ENCODE measurements around the gene CD80. TPM values are rescaled to one million over a fixed set of nuclear protein-coding genes. Genes with fewer than 3 reads are reported as not detected.

The CD80 gene
- total and polyA plus RNA-seq, 7 donors: 0.06 to 0.22 (median 0.07) TPM; not detected in 4

DNA sequence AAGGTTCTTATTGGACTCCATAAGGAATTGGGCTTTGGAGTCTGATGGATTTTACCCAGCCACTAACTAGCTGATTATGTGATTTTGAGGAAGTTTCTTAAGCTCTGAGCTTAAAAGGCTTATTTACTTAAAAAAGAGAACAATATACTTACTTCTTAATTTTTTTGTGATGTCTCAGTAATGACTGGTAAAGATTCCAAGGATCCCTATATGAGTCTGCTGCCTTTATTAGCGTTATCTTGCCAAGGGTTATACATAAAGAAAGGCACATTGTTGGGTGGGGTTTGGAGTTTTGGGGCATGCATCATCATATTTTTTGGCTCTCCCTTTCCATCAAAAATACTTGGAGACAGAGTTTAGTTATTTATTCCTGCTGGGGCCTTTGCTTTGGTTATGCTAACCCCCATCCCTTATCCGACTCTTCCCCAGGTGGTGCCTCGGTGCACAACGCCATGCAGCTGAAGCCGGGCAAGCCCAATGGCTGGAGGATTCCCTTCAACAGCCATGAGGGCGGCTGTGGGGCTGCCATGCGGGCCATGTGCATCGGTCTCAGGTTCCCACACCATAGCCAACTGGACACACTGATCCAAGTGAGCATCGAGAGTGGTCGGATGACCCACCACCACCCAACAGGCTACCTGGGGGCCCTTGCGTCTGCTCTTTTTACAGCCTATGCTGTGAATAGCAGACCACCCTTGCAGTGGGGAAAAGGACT is 26.6 kb upstream of the CD80 start:
- WGBS, 3 donors: 93 to 96% (median 93%) methylated on average over 11 of the region's 11 CpGs
- Histone ChIP-seq H3K27ac (no peak overlapping the region), H3K4me3 (no peak overlapping the region), H3K4me1 (peaks cover 3% of the 10 kb centered on the region), H3K36me3 (ENCODE audit: insufficient read depth in 1 of 2, low read depth in 1 of 2) (peaks cover 8 to 71% of the 10 kb centered on the region in 2 donors), H3K9me3 (no peaks in the 10 kb centered on the region), H3K27me3 (ENCODE audit: insufficient read depth in 3 of 3, low read length in 2 of 3) (no peaks in the 10 kb centered on the region)
- TF ChIP-seq, protein P1, sequence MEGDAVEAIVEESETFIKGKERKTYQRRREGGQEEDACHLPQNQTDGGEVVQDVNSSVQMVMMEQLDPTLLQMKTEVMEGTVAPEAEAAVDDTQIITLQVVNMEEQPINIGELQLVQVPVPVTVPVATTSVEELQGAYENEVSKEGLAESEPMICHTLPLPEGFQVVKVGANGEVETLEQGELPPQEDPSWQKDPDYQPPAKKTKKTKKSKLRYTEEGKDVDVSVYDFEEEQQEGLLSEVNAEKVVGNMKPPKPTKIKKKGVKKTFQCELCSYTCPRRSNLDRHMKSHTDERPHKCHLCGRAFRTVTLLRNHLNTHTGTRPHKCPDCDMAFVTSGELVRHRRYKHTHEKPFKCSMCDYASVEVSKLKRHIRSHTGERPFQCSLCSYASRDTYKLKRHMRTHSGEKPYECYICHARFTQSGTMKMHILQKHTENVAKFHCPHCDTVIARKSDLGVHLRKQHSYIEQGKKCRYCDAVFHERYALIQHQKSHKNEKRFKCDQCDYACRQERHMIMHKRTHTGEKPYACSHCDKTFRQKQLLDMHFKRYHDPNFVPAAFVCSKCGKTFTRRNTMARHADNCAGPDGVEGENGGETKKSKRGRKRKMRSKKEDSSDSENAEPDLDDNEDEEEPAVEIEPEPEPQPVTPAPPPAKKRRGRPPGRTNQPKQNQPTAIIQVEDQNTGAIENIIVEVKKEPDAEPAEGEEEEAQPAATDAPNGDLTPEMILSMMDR (IDR thresholded peaks at IDR 0.05): no peak
- no peak for DNase-seq
- no peak for ATAC-seq
- intact Hi-C loops (cut with DNase I): no loop called here

DNA sequence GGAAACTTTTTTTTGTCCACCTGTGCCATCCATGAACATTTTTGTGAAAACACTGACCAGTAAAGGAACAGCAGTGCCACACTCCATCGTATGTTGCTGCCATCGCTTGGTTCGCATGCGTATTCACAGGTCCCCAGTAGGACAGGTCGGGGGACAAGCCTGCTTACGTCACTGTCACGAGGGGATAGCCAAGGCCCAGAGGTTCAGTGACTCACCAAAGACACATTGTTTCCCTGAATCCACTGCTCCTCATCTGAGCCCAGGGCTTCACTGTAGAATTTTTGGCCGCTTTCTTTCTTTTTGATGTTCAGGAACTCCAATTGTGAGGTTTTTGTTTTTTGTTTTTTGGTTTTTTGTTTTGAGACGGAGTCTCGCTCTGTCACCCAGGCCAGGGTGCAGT is 25.8 kb upstream of the CD80 start:
- Histone ChIP-seq H3K27ac (no peak overlapping the region), H3K36me3 (ENCODE audit: insufficient read depth in 1 of 2, low read depth in 1 of 2) (peaks cover 8 to 68% of the 10 kb centered on the region in 2 donors), H3K4me3 (no peak overlapping the region), H3K27me3 (ENCODE audit: insufficient read depth in 3 of 3, low read length in 2 of 3) (no peaks in the 10 kb centered on the region), H3K9me3 (no peaks in the 10 kb centered on the region), H3K4me1 (peaks cover 3% of the 10 kb centered on the region)
- no peak for ATAC-seq
- TF ChIP-seq, protein P1 (IDR thresholded peaks at IDR 0.05): no peak
- intact Hi-C loops (cut with DNase I): no loop called here
- DNase-seq: no peak
- 93 to 95% (median 93%) methylated on average over 10 of the region's 10 CpGs for WGBS, 3 donors

DNA sequence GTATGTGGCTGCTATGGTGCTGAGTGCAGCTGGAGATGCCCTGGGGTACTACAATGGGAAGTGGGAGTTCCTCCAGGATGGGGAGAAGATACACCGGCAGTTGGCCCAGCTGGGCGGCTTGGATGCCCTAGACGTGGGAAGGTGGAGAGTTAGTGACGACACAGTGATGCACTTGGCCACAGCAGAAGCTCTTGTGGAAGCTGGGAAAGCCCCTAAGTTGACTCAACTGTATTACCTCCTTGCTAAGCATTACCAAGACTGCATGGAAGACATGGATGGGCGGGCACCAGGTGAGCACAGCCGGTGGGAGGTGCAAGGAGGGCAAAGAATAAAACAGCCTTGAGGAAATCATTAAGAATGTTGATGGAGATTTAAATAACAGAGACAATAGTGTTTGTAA is 22.8 kb upstream of the CD80 start:
- Histone ChIP-seq H3K27me3 (ENCODE audit: insufficient read depth in 3 of 3, low read length in 2 of 3) (no peaks in the 10 kb centered on the region), H3K4me3 (no peak overlapping the region), H3K4me1 (peaks cover 8% of the 10 kb centered on the region), H3K9me3 (no peaks in the 10 kb centered on the region), H3K36me3 (ENCODE audit: insufficient read depth in 1 of 2, low read depth in 1 of 2) (peaks cover 8 to 41% of the 10 kb centered on the region in 2 donors), H3K27ac (peak overlapping the region; percentile 15)
- intact Hi-C loops (cut with DNase I): no loop called here
- ATAC-seq: no peak
- WGBS, 3 donors: 73 to 88% (median 74%) methylated on average over 6 of the region's 6 CpGs
- TF ChIP-seq, protein P1 (IDR thresholded peaks at IDR 0.05): no peak
- DNase-seq: no peak

DNA sequence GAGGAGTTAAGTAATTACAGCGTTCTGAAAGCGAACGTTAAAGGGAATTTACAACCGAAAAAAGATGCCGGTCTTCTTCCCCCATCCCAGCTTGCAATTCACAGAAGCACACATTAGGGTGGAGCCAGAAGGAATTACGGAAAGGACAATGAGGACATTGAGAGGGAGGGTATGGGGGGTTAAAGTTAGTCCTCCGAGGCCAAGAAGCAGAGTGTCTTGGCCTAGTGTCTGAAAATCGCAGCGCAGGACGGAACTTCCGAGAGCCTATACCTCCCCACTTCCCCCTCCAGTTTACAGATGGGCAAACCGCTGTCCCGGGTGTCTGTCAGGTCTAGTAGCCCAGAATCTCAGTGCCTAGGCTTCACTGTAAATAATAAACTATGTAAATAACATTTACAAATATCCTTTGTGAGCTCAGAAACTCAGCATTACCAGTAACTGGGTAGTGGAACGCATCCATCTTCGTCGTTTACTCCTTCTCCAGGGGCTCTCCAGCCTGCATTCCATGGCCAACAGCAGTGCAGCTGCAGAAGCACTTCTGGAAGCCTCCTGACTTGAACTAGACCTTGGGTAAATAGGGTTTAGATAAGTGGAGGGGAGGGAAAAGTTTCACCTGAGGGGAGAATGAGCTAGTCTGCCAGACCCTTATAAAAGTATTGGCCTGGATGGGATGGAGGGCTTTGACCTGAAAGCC is 20.8 kb upstream of the CD80 start:
- Histone ChIP-seq H3K27me3 (ENCODE audit: insufficient read depth in 3 of 3, low read length in 2 of 3) (no peaks in the 10 kb centered on the region), H3K9me3 (no peaks in the 10 kb centered on the region), H3K4me3 (peak overlapping the region; percentile 71), H3K36me3 (ENCODE audit: insufficient read depth in 1 of 2, low read depth in 1 of 2) (peaks cover 8 to 27% of the 10 kb centered on the region in 2 donors), H3K27ac (peak overlapping the region; percentile 97), H3K4me1 (peaks cover 8% of the 10 kb centered on the region)
- peak; percentile 61 to 73 (median 64) for ATAC-seq
- DNase-seq: peak; percentile 40 to 64
- TF ChIP-seq, protein P1 (IDR thresholded peaks at IDR 0.05): no peak
- intact Hi-C loops (cut with DNase I): no loop called here
- 6 to 9% (median 7%) methylated on average over 16 of the region's 16 CpGs for WGBS, 3 donors
